ENCODE measurements around the gene PRRT2.
"Not testable (repeated sequence)": the region's sequence is repeated elsewhere in the genome, so short reads cannot be mapped to it uniquely, and the experiment has no call there.

The PRRT2 gene

GRCh38 chr16:29812754-29813643 is 1.0 kb downstream of the PRRT2 start:
- no peak for DNase-seq

GRCh38 chr16:29813644-29814562 is 1.9 kb downstream of the PRRT2 start:
- DNase-seq, result no peak

GRCh38 chr16:29814592-29814991 is 2.6 kb downstream of the PRRT2 start:
- DNase-seq, result no peak

- peak; percentile 79 for DNase-seq
These were observed 3.2 kb downstream of the PRRT2 start for GRCh38 chr16:29815032-29815721.

- DNase-seq, result peak; percentile 99
These were observed 4.0 kb downstream of the PRRT2 start, which contains the start of gene PAGR1 for GRCh38 chr16:29815793-29816693. Gene PAGR1 (plus strand): TSS chr16:29816152. CDS start chr16:29816526, 374 bp downstream.

GRCh38 chr16:29816694-29817441 is 4.9 kb downstream of the PRRT2 start:
- peak; percentile 41 for DNase-seq

GRCh38 chr16:29818082-29818481 is 6.1 kb downstream of the PRRT2 start:
- DNase-seq, result no peak

GRCh38 chr16:29819506-29819905 is 7.5 kb downstream of the PRRT2 start:
- DNase-seq, result no peak

- DNase-seq, result no peak
These were observed 8.3 kb downstream of the PRRT2 start, which contains the start of gene MVP for GRCh38 chr16:29820271-29820701. Gene MVP (plus strand): TSS chr16:29820462. CDS start chr16:29830550, 10,088 bp downstream.

GRCh38 chr16:29820730-29821642 is 9.0 kb downstream of the PRRT2 start:
- DNase-seq, result no peak

- no peak for DNase-seq
These were observed 9.7 kb downstream of the PRRT2 start for GRCh38 chr16:29821643-29822115.

- DNase-seq, result no peak
These were observed 12.7 kb downstream of the PRRT2 start for GRCh38 chr16:29824589-29825144.

GRCh38 chr16:29825145-29826044 is 13.4 kb downstream of the PRRT2 start:
- no peak for DNase-seq

GRCh38 chr16:29826342-29826695 is 14.3 kb downstream of the PRRT2 start:
- no peak for DNase-seq

GRCh38 chr16:29830774-29831173 is 18.8 kb downstream of the PRRT2 start:
- DNase-seq, result no peak

GRCh38 chr16:29831490-29831889 is 19.5 kb downstream of the PRRT2 start:
- no peak for DNase-seq

GRCh38 chr16:29833219-29833618 is 21.2 kb downstream of the PRRT2 start:
- DNase-seq, result not testable (repeated sequence)

GRCh38 chr16:29834079-29834478 is 22.1 kb downstream of the PRRT2 start:
- DNase-seq, result no peak
